HepG2 (cell line): ENCODE measurements around the gene PAQR5. TPM values are rescaled to one million over a fixed set of nuclear protein-coding genes. Genes with fewer than 3 reads are reported as not detected.

Experiments used
- ATAC-seq: fragments of 200-7000 bp; cut with Tn5 transposase; 3 replicates; pipeline ENCODE4 v1.9.1; 2020; ENCODE audit warnings: mild to moderate bottlenecking, moderate library complexity
- BruUV-seq: library from RNA; stranded (reverse); fragments of 400-500 nt; replicated peaks from 2 replicates; lab custom pipeline; 2021; lab: Mats Ljungman, UMichigan
- CTCF ChIA-PET: fragments of 300-600 bp; formaldehyde crosslinking; extraction: SDS; loops from one replicate; lab custom pipeline; 2021; ENCODE audit warnings: low total read pairs, inconsistent platforms, low intra/inter-chr PET ratio; lab: Yijun Ruan, JAX
- POLR2A ChIA-PET: fragments of 350-600 bp; sonication (Branson Sonifier 250); formaldehyde crosslinking; loops from one replicate; lab custom pipeline; 2020; ENCODE audit warnings: antibody characterized with exemption, inconsistent platforms; lab: Yijun Ruan, JAX
- DNase-seq: peaks from one replicate; pipeline ENCODE4 v3.0.0-alpha.2; 2015; ENCODE audit warnings: low spot score
- FAIRE-seq: peaks from 3 replicates; lab custom pipeline; 2011; peaks lifted over from hg19 to GRCh38; lab: Jason Lieb, UNC
- H2AFZ ChIP-seq: one replicate; pipeline ENCODE4 v1.6.1; 2011; ENCODE audit warnings: low read length, inconsistent platforms
- H3K27ac ChIP-seq: fragments of 300-600 bp; 3 replicates; pipeline ENCODE4 v1.8.0; 2011; ENCODE audit warnings: mixed run types, mild to moderate bottlenecking, mixed read lengths, low read length, inconsistent platforms; ENCODE audit not compliant: insufficient read depth; ENCODE audit errors: extremely low read length
- H3K27me3 ChIP-seq, 2 experiments: fragments of 200-600 bp in 1 of 2; 2 replicates in 1 of 2; 3 replicates in 1 of 2; pipeline versions ENCODE4 v1.6.0 to v1.8.0; 2011; ENCODE audit warnings: low read length in 2 of 2, mild to moderate bottlenecking in 2 of 2, moderate library complexity in 2 of 2, inconsistent platforms in 1 of 2; ENCODE audit not compliant: insufficient read depth in 2 of 2, control insufficient read depth in 1 of 2
- H3K36me3 ChIP-seq, 2 experiments: fragments of 200-600 bp in 1 of 2; replicated peaks in 1 of 2; 2 replicates in 1 of 2; 3 replicates in 1 of 2; pipeline versions ENCODE4 v1.5.1 to v1.8.0; 2011; ENCODE audit warnings: low read length in 2 of 2, inconsistent platforms in 1 of 2; ENCODE audit not compliant: insufficient read depth in 2 of 2, control insufficient read depth in 1 of 2
- H3K4me1 ChIP-seq: 2 replicates; pipeline ENCODE4 v1.5.1; 2012; ENCODE audit warnings: low read length, inconsistent platforms; ENCODE audit not compliant: insufficient read depth
- H3K4me2 ChIP-seq: 2 replicates; pipeline ENCODE4 v1.6.0; 2011; ENCODE audit warnings: low read depth, low read length, inconsistent platforms
- H3K4me3 ChIP-seq, 3 experiments: fragments of 200-600 bp in 1 of 3; sonication (generic), shearing (Covaris generic) in 1 of 3; replicated peaks in 1 of 3; 2 replicates each; pipeline ENCODE4 v1.5.1; 2011 to 2016; ENCODE audit warnings: low read length in 3 of 3, inconsistent platforms in 2 of 3, low read depth in 2 of 3, mild to moderate bottlenecking in 2 of 3, control low read depth in 1 of 3, mixed read lengths in 1 of 3; ENCODE audit not compliant: insufficient read depth in 1 of 3
- H3K79me2 ChIP-seq: one replicate; pipeline ENCODE4 v1.6.1; 2011; ENCODE audit warnings: low read length, inconsistent platforms; ENCODE audit not compliant: insufficient read depth
- H3K9ac ChIP-seq: 2 replicates; pipeline ENCODE4 v1.6.0; 2011; ENCODE audit warnings: mild to moderate bottlenecking, low read depth, low read length, inconsistent platforms; ENCODE audit not compliant: insufficient read depth
- H3K9me3 ChIP-seq: 2 replicates; pipeline ENCODE4 v1.5.1; 2012; ENCODE audit warnings: mild to moderate bottlenecking, low read length
- H4K20me1 ChIP-seq: 2 replicates; pipeline ENCODE4 v1.6.0; 2011; ENCODE audit warnings: inconsistent platforms, mild to moderate bottlenecking, low read length, moderate library complexity; ENCODE audit not compliant: insufficient read depth
- CREB1 ChIP-seq, 2 experiments: fragments of 450-650 bp in 1 of 2; IDR thresholded peaks; 2 replicates each; pipeline ENCODE4 v1.6.1; 2016 to 2017; ENCODE audit warnings: control low read depth in 1 of 2, mild to moderate bottlenecking in 1 of 2, missing compliant biosample characterization in 1 of 2, missing genetic modification characterization in 1 of 2
- CTCF ChIP-seq: sonication (generic); formaldehyde crosslinking; IDR thresholded peaks from 2 replicates; pipeline ENCODE4 v1.5.0; 2020; ENCODE audit warnings: mild to moderate bottlenecking, missing genetic modification reagents, moderate library complexity
- GFI1 ChIP-seq: sonication (generic); formaldehyde crosslinking; IDR thresholded peaks from 2 replicates; pipeline ENCODE4 v1.5.0; 2020; ENCODE audit warnings: missing genetic modification reagents, mild to moderate bottlenecking, borderline replicate concordance
- NCOR1 ChIP-seq: fragments of 200-600 bp; sonication (generic); IDR thresholded peaks from 2 replicates; pipeline ENCODE4 v1.7.0; 2017; ENCODE audit warnings: antibody characterized with exemption, low read length, borderline replicate concordance
- SRSF9 ChIP-seq: fragments of 200-400 bp; formaldehyde crosslinking; IDR thresholded peaks from 2 replicates; pipeline ENCODE4 v1.6.1; 2018; ENCODE audit warnings: borderline replicate concordance, mild to moderate bottlenecking, low read depth, low read length; ENCODE audit not compliant: insufficient read depth, poor library complexity, severe bottlenecking
- STAG1 ChIP-seq: sonication (generic); formaldehyde crosslinking; IDR thresholded peaks from 2 replicates; pipeline ENCODE4 v1.4.0; 2020; ENCODE audit warnings: missing genetic modification reagents
- ZNF563 ChIP-seq: sonication (generic); formaldehyde crosslinking; IDR thresholded peaks from 2 replicates; pipeline ENCODE4 v1.8.0; 2022; ENCODE audit warnings: mild to moderate bottlenecking, moderate library complexity, missing genetic modification reagents
- in situ Hi-C: cut with HindIII; loops from 2 replicates; pipeline ENCODE4 v1.10.0; 2017; ENCODE audit warnings: low pct_unique_long_range_greater_than_20kb; ENCODE audit not compliant: extremely low pct_ligation_motif_present
- intact Hi-C: fragments of 100-400 bp; cut with micrococcal nuclease; formaldehyde crosslinking; loops from one replicate; pipeline ENCODE4 v1.10.0; 2022; ENCODE audit not compliant: unreplicated experiment
- polyA plus RNA-seq, 8 experiments: library from polyadenylated mRNA; depleted of rRNA in 3 of 8; stranded (reverse) in 7 of 8; unstranded in 1 of 8; fragments of >200 nt; fragmentation: Illumina TruSeq in 4 of 8; extraction: Trizol in 4 of 8; gene quantifications; 2 replicates each; pipeline versions ENCODE4 v1.2.1 to v1.2.3, GENCODE V29; 2011 to 2016; ENCODE audit warnings: low read depth in 4 of 8, missing spikeins in 1 of 8, mixed read lengths in 1 of 8; ENCODE audit not compliant: insufficient read depth in 1 of 8
- total RNA-seq, 5 experiments: library from RNA; depleted of rRNA; stranded (reverse); fragments of >200 nt; fragmentation: Illumina TruSeq; extraction: Trizol; gene quantifications; 2 replicates each; pipeline ENCODE4 v1.2.3, GENCODE V29; 2016; ENCODE audit warnings: low read depth in 1 of 5
- TF ChIP-seq, protein P1 (sequence below): sonication (generic); formaldehyde crosslinking; IDR thresholded peaks from 2 replicates; pipeline ENCODE4 v1.5.0; 2020; ENCODE audit warnings: missing genetic modification reagents
- TF ChIP-seq, protein P2 (sequence below): sonication (generic); formaldehyde crosslinking; conservative IDR thresholded peaks from 2 replicates; pipeline ENCODE4 v1.8.0; 2022; ENCODE audit warnings: low read depth, missing genetic modification reagents

The PAQR5 gene
- total and polyA plus RNA-seq, 2 of the 13 experiments (the other 11 are each of a cell fraction or from before 2014, with no cell fraction given) = 0.53 to 1.3 TPM

DNA sequence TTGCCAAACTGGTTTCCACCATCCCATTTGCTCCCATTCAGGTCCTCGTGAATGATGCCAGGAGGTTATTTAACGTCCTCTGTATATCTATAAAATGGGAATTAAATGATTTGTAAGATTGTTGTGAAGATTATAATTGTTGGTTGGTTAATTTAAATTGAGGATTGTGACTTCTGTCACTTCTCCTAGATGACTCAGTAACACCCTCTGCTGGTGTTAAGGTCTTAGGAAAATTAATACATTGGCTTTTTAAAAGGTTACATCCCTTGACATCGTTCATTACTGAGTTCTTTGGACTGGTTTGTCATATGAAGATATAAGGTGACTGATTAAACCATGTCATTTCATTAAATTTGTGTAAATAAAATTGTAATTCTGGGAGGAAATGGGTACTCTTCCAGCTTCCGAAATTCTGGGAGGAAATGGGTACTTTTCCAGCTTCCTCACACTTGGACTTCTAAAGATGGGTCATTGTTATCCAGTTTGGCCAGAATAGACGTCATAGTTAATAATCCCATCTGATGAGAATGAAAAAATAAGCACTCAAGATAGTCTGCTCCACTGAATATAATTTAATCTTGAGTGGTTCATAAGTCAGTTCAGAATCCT, 33.3 kb upstream of the PAQR5 start (continued):
- TF ChIP-seq, protein P1, sequence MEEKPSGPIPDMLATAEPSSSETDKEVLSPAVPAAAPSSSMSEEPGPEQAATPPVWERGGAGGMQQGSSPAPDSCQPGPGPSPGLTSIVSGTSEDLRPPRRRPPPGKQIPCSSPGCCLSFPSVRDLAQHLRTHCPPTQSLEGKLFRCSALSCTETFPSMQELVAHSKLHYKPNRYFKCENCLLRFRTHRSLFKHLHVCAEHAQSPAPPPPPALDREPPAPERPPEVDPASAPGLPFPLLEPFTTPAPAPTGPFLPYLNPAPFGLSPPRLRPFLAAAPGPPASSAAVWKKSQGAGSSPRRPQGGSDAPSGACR (CRISPR knock-in tag) = no peak
- TF ChIP-seq CREB1 (IDR thresholded peaks at IDR 0.05) (no peak), CREB1 (CRISPR knock-in tag; IDR thresholded peaks at IDR 0.05) (no peak), STAG1 (CRISPR knock-in tag) (peak; percentile 64), CTCF (CRISPR knock-in tag) (peak; percentile 46)
- TF ChIP-seq, protein P2, sequence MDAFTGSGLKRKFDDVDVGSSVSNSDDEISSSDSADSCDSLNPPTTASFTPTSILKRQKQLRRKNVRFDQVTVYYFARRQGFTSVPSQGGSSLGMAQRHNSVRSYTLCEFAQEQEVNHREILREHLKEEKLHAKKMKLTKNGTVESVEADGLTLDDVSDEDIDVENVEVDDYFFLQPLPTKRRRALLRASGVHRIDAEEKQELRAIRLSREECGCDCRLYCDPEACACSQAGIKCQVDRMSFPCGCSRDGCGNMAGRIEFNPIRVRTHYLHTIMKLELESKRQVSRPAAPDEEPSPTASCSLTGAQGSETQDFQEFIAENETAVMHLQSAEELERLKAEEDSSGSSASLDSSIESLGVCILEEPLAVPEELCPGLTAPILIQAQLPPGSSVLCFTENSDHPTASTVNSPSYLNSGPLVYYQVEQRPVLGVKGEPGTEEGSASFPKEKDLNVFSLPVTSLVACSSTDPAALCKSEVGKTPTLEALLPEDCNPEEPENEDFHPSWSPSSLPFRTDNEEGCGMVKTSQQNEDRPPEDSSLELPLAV = no peak

GRCh38 chr15:69271217-69271616, 27.5 kb upstream of the PAQR5 start:
- H4K20me1 ChIP-seq = no peaks in the 10 kb centered on the region
- no peak overlapping the region for H3K4me2 ChIP-seq
- H3K79me2 ChIP-seq = no peaks in the 10 kb centered on the region
- ChIA-PET POLR2A (no interaction called here), CTCF (no interaction called here)
- no peaks in the 10 kb centered on the region for H3K27me3 ChIP-seq
- BruUV-seq = no TSS peak
- no peak overlapping the region for H3K4me3 ChIP-seq
- ATAC-seq (no peak), FAIRE-seq (no peak), DNase-seq (no peak)
- H3K9me3 ChIP-seq = no peaks in the 10 kb centered on the region
- no peak overlapping the region for H3K9ac ChIP-seq
- no peaks in the 10 kb centered on the region; a peak in 1 of 5 replicates for H3K36me3 ChIP-seq
- no peak overlapping the region for H3K27ac ChIP-seq
- intact Hi-C loops = no loop called here
- H3K4me1 ChIP-seq = peaks cover 12% of the 10 kb centered on the region
- TF ChIP-seq ZNF563 (CRISPR knock-in tag) (no peak), NCOR1 (no peak), GFI1 (CRISPR knock-in tag) (no peak), SRSF9 (no peak)
- H2AFZ ChIP-seq = no peak overlapping the region
- in situ Hi-C loops = no loop called here
